PFSK-1 (cell line): ENCODE data around the gene FAM228A.

Source experiments
- POLR2AphosphoS5 ChIP-seq: IDR thresholded peaks from 2 replicates; pipeline ENCODE4 v1.6.1; 2012; ENCODE audit warnings: low read depth, mild to moderate bottlenecking, control low read depth, low read length, moderate library complexity
- REST ChIP-seq, 2 experiments: IDR thresholded peaks; 2 replicates each; pipeline versions ENCODE4 v1.6.1 to v1.8.0; 2011 to 2012; ENCODE audit warnings: low read depth in 2 of 2, low read length in 2 of 2, control low read depth in 1 of 2, inconsistent platforms in 1 of 2, mild to moderate bottlenecking in 1 of 2, moderate library complexity in 1 of 2; ENCODE audit not compliant: insufficient read depth in 1 of 2
- TAF1 ChIP-seq: IDR thresholded peaks from 2 replicates; pipeline ENCODE4 v1.6.1; 2012; ENCODE audit warnings: low read length, control low read depth, borderline replicate concordance; ENCODE audit not compliant: insufficient read depth

- TF ChIP-seq REST (IDR thresholded peaks at IDR 0.05; ENCODE audit: insufficient read depth in 1 of 2, low read depth in 2 of 2, low read length in 2 of 2) (no peak), TAF1 (no peak), POLR2AphosphoS5 (no peak)
Observed at GRCh38 chr2:24153478-24153877, 21.4 kb upstream of the FAM228A start.
